ENCODE measurements around the gene SIL1.

The SIL1 gene

GRCh38 chr5:138974227-138975063, 223.7 kb downstream of the SIL1 start:
- no peak for DNase-seq

- no peak for DNase-seq
Observed at GRCh38 chr5:138972836-138973235, 225.3 kb downstream of the SIL1 start.

- DNase-seq = no peak
Observed at GRCh38 chr5:138972230-138972629, 225.9 kb downstream of the SIL1 start.

GRCh38 chr5:138969323-138970002, 228.7 kb downstream of the SIL1 start:
- no peak for DNase-seq

GRCh38 chr5:138968601-138969000, 229.6 kb downstream of the SIL1 start:
- no peak for DNase-seq

GRCh38 chr5:138967791-138968448, 230.2 kb downstream of the SIL1 start:
- DNase-seq = no peak

GRCh38 chr5:138966236-138966985, 231.8 kb downstream of the SIL1 start:
- DNase-seq = no peak

GRCh38 chr5:138965626-138966025, 232.5 kb downstream of the SIL1 start:
- DNase-seq = no peak

- no peak for DNase-seq
Observed at GRCh38 chr5:138964647-138965201, 233.4 kb downstream of the SIL1 start.

- DNase-seq = no peak
Observed at GRCh38 chr5:138963763-138964371, 234.3 kb downstream of the SIL1 start.

- no peak for DNase-seq
Observed at GRCh38 chr5:138962614-138963370, 235.4 kb downstream of the SIL1 start.

GRCh38 chr5:138961729-138962128, 236.4 kb downstream of the SIL1 start:
- no peak for DNase-seq

- DNase-seq = no peak
Observed at GRCh38 chr5:138961221-138961620, 236.9 kb downstream of the SIL1 start.

- no peak for DNase-seq
Observed at GRCh38 chr5:138960145-138960692, 237.9 kb downstream of the SIL1 start.

- no peak for DNase-seq
Observed at GRCh38 chr5:138956801-138957200, 241.4 kb downstream of the SIL1 start.

- no peak for DNase-seq
Observed at GRCh38 chr5:138955671-138956295, 242.4 kb downstream of the SIL1 start.

- DNase-seq = peak; percentile 90
Observed at GRCh38 chr5:138955013-138955660, 243.0 kb downstream of the SIL1 start.

GRCh38 chr5:138954257-138955012, 243.7 kb downstream of the SIL1 start:
- no peak for DNase-seq
